H9 (cell line): Measurements from ENCODE around the gene RLN1. TPM values are rescaled to one million over a fixed set of nuclear protein-coding genes. Genes with fewer than 3 reads are reported as not detected.

ENCODE experiments used
- DNase-seq: peaks from one replicate; pipeline ENCODE4 v3.0.0-alpha.2; 2017
- H2AFZ ChIP-seq: one replicate; pipeline ENCODE4 v1.6.1; 2013; ENCODE audit warnings: mild to moderate bottlenecking, low read length, control low read depth, moderate library complexity
- H2AK5ac ChIP-seq: 2 replicates; pipeline ENCODE4 v1.6.1; 2013; ENCODE audit warnings: low read length, control low read depth, mixed read lengths; ENCODE audit not compliant: insufficient read length
- H2BK120ac ChIP-seq: one replicate; pipeline ENCODE4 v1.6.1; 2013; ENCODE audit warnings: low read depth, mild to moderate bottlenecking, low read length, control low read depth, inconsistent platforms; ENCODE audit not compliant: poor library complexity, severe bottlenecking
- H2BK12ac ChIP-seq: 2 replicates; pipeline ENCODE4 v1.6.1; 2013; ENCODE audit warnings: low read length, control low read depth, mixed read lengths, low read depth; ENCODE audit not compliant: insufficient read length
- H2BK15ac ChIP-seq: 2 replicates; pipeline ENCODE4 v1.6.1; 2013; ENCODE audit warnings: low read depth, low read length, control low read depth
- H2BK20ac ChIP-seq: one replicate; pipeline ENCODE4 v1.6.1; 2013; ENCODE audit warnings: low read depth, mild to moderate bottlenecking, low read length, control low read depth, inconsistent platforms; ENCODE audit not compliant: poor library complexity, severe bottlenecking
- H2BK5ac ChIP-seq: 2 replicates; pipeline ENCODE4 v1.6.1; 2013; ENCODE audit warnings: low read length, control low read depth, mixed read lengths; ENCODE audit not compliant: insufficient read length
- H3K14ac ChIP-seq: 2 replicates; pipeline ENCODE4 v1.6.1; 2013; ENCODE audit warnings: low read length, control low read depth; ENCODE audit not compliant: insufficient read depth
- H3K18ac ChIP-seq: 2 replicates; pipeline ENCODE4 v1.6.1; 2013; ENCODE audit warnings: low read depth, mild to moderate bottlenecking, mixed read lengths, low read length, control low read depth; ENCODE audit not compliant: insufficient read length
- H3K23ac ChIP-seq: 2 replicates; pipeline ENCODE4 v1.6.1; 2013; ENCODE audit warnings: low read length, control low read depth, mixed read lengths, low read depth; ENCODE audit not compliant: insufficient read length
- H3K23me2 ChIP-seq: 2 replicates; pipeline ENCODE4 v1.6.1; 2013; ENCODE audit warnings: low read depth, mild to moderate bottlenecking, mixed read lengths, low read length, control low read depth; ENCODE audit not compliant: insufficient read length, poor library complexity, severe bottlenecking
- H3K27ac ChIP-seq: 2 replicates; pipeline ENCODE4 v1.5.1; 2013; ENCODE audit warnings: low read length, control low read depth, mixed read lengths, low read depth; ENCODE audit not compliant: insufficient read length
- H3K27me3 ChIP-seq: 2 replicates; pipeline ENCODE4 v1.6.1; 2013; ENCODE audit warnings: low read length, control low read depth, inconsistent platforms; ENCODE audit not compliant: insufficient read depth
- H3K4ac ChIP-seq: 2 replicates; pipeline ENCODE4 v1.6.1; 2013; ENCODE audit warnings: low read depth, mild to moderate bottlenecking, control low read depth, inconsistent platforms, low read length, moderate library complexity
- H3K4me1 ChIP-seq: 2 replicates; pipeline ENCODE4 v1.6.1; 2013; ENCODE audit warnings: low read length, control low read depth, inconsistent platforms; ENCODE audit not compliant: insufficient read depth
- H3K4me2 ChIP-seq: 2 replicates; pipeline ENCODE4 v1.6.1; 2013; ENCODE audit warnings: low read length, control low read depth, mixed read lengths; ENCODE audit not compliant: insufficient read length, insufficient read depth
- H3K56ac ChIP-seq: 2 replicates; pipeline ENCODE4 v1.6.1; 2013; ENCODE audit warnings: low read depth, mild to moderate bottlenecking, mixed read lengths, low read length, control low read depth; ENCODE audit not compliant: insufficient read length
- H3K79me1 ChIP-seq: 2 replicates; pipeline ENCODE4 v1.6.1; 2013; ENCODE audit warnings: low read depth, mild to moderate bottlenecking, moderate library complexity, low read length, control low read depth, inconsistent platforms; ENCODE audit not compliant: insufficient read depth, poor library complexity, severe bottlenecking
- H3K79me2 ChIP-seq: 2 replicates; pipeline ENCODE4 v1.6.1; 2013; ENCODE audit warnings: low read length, control low read depth, inconsistent platforms; ENCODE audit not compliant: insufficient read depth
- H3K9ac ChIP-seq: 2 replicates; pipeline ENCODE4 v1.6.1; 2013; ENCODE audit warnings: low read length, control low read depth, mixed read lengths; ENCODE audit not compliant: insufficient read length; ENCODE audit errors: extremely low read depth
- H3K9me3 ChIP-seq: one replicate; pipeline ENCODE4 v1.6.1; 2013; ENCODE audit warnings: low read depth, low read length, inconsistent platforms; ENCODE audit not compliant: control insufficient read depth
- H3T11ph ChIP-seq: one replicate; pipeline ENCODE4 v1.6.1; 2013; ENCODE audit warnings: mild to moderate bottlenecking, low read length, control low read depth, inconsistent platforms
- H4K20me1 ChIP-seq: one replicate; pipeline ENCODE4 v1.6.1; 2013; ENCODE audit not compliant: control insufficient read depth, insufficient read length, insufficient read depth
- H4K5ac ChIP-seq: 2 replicates; pipeline ENCODE4 v1.6.1; 2013; ENCODE audit warnings: low read depth, mild to moderate bottlenecking, mixed read lengths, low read length, control low read depth; ENCODE audit not compliant: insufficient read length
- H4K8ac ChIP-seq: replicated peaks from 2 replicates; pipeline ENCODE4 v1.6.1; 2013; ENCODE audit warnings: low read length, control low read depth, mixed read lengths, low read depth; ENCODE audit not compliant: insufficient read length
- H4K91ac ChIP-seq: 2 replicates; pipeline ENCODE4 v1.6.1; 2013; ENCODE audit warnings: low read depth, mild to moderate bottlenecking, moderate library complexity, mixed read lengths, low read length, control low read depth; ENCODE audit not compliant: insufficient read length
- H3K27ac Mint-ChIP-seq, 3 experiments: 2 replicates in 2 of 3; 3 replicates in 1 of 3; pipeline ENCODE4 v1.8.0; 2020 to 2021; ENCODE audit warnings: mixed read lengths in 3 of 3, mild to moderate bottlenecking in 1 of 3, moderate library complexity in 1 of 3
- H3K27me3 Mint-ChIP-seq: 2 replicates; pipeline ENCODE4 v1.8.0; 2021; ENCODE audit warnings: low read depth, mild to moderate bottlenecking, moderate library complexity, mixed read lengths
- H3K36me3 Mint-ChIP-seq, 3 experiments: 2 replicates in 2 of 3; 3 replicates in 1 of 3; pipeline ENCODE4 v1.8.0; 2020 to 2021; ENCODE audit warnings: low read depth in 3 of 3, mixed read lengths in 3 of 3; ENCODE audit not compliant: insufficient read depth in 1 of 3
- H3K4me1 Mint-ChIP-seq, 2 experiments: 2 replicates each; pipeline ENCODE4 v1.8.0; 2020; ENCODE audit warnings: mixed read lengths in 2 of 2
- H3K4me3 Mint-ChIP-seq, 2 experiments: 2 replicates in 1 of 2; 3 replicates in 1 of 2; pipeline ENCODE4 v1.8.0; 2020 to 2021; ENCODE audit warnings: mild to moderate bottlenecking in 2 of 2, mixed read lengths in 2 of 2, moderate library complexity in 1 of 2
- H3K9me3 Mint-ChIP-seq, 2 experiments: 2 replicates in 1 of 2; 3 replicates in 1 of 2; pipeline ENCODE4 v1.8.0; 2020; ENCODE audit warnings: mild to moderate bottlenecking in 2 of 2, mixed read lengths in 2 of 2, moderate library complexity in 1 of 2
- CTCF ChIP-seq: fragments of 200-600 bp; sonication (generic); conservative IDR thresholded peaks from 3 replicates; pipeline ENCODE4 v1.8.0; 2021; ENCODE audit warnings: antibody characterized with exemption, mild to moderate bottlenecking
- WGBS: extraction: QIAGEN DNeasy Blood & Tissue Kit; methylation state at CpG from one replicate; pipeline ENCODE4 v1.1.7; 2013; ENCODE audit warnings: missing lambda C conversion rate, low lambda C conversion rate, mixed read lengths; ENCODE audit not compliant: insufficient read length; ENCODE audit errors: extremely low coverage; 5-methylcytosine and 5-hydroxymethylcytosine counted together
- total RNA-seq: library from RNA; stranded (reverse); gene quantifications from 2 replicates; pipeline ENCODE4 v1.2.1, GENCODE V29; 2021

The RLN1 gene
- total RNA-seq, 1 experiment from 2014 or later = 0.52 TPM

GRCh38 chr9:5375091-5375490 lies 35.4 kb upstream of the RLN1 start:
- H3K23me2 ChIP-seq = no peaks in the 10 kb centered on the region
- Mint-ChIP-seq H3K27ac (no peak overlapping the region; a peak in 1 of 7 replicates), H3K4me3 (no peak overlapping the region), H3K4me1 (peaks cover 6 to 12% of the 10 kb centered on the region in 2 experiments), H3K9me3 (no peaks in the 10 kb centered on the region), H3K36me3 (no peaks in the 10 kb centered on the region), H3K27me3 (no peaks in the 10 kb centered on the region)
- no peaks in the 10 kb centered on the region for H3K27me3 ChIP-seq
- no peak overlapping the region for H3K14ac ChIP-seq
- no peaks in the 10 kb centered on the region for H3K79me1 ChIP-seq
- no peak overlapping the region for H3K27ac ChIP-seq
- no peak overlapping the region for H3K4me2 ChIP-seq
- no peaks in the 10 kb centered on the region for H3K79me2 ChIP-seq
- no peak overlapping the region for H2BK120ac ChIP-seq
- WGBS = no CpG with 5 or more reads among the region's 1 CpG
- no peak overlapping the region for H3K56ac ChIP-seq
- H4K20me1 ChIP-seq = no peaks in the 10 kb centered on the region
- H3K4ac ChIP-seq = no peak overlapping the region
- H2BK12ac ChIP-seq = no peak overlapping the region
- H3K18ac ChIP-seq = no peak overlapping the region
- no peak overlapping the region for H4K91ac ChIP-seq
- no peak overlapping the region for H3K23ac ChIP-seq
- H2BK5ac ChIP-seq = no peak overlapping the region
- no peak overlapping the region for H2BK15ac ChIP-seq
- no peak overlapping the region for H2BK20ac ChIP-seq
- DNase-seq = no peak
- H3K9ac ChIP-seq = no peak overlapping the region
- no peaks in the 10 kb centered on the region for H3K4me1 ChIP-seq
- no peak overlapping the region for H4K5ac ChIP-seq
- no peak overlapping the region for H3T11ph ChIP-seq
- no peak overlapping the region for H2AFZ ChIP-seq
- H2AK5ac ChIP-seq = no peak overlapping the region
- no peaks in the 10 kb centered on the region for H3K9me3 ChIP-seq
- no peak for TF ChIP-seq CTCF
- H4K8ac ChIP-seq = no peak overlapping the region
